Astrocyte (in vitro differentiated cells and primary cell): ENCODE results near the gene PTPN9. TPM values are rescaled to one million over a fixed set of nuclear protein-coding genes. Genes with fewer than 3 reads are reported as not detected.
A peak's percentile ranks its signal among the peaks of the same experiment; 100 is the strongest.
"Not testable (repeated sequence)": the region's sequence is repeated elsewhere in the genome, so short reads cannot be mapped to it uniquely, and the experiment has no call there.

ENCODE experiments used
- DNase-seq: peaks from one replicate; pipeline ENCODE4 v3.0.0-alpha.2; 2010; ENCODE audit warnings: low read depth
- FAIRE-seq: peaks from 2 replicates; lab custom pipeline; 2011; peaks lifted over from hg19 to GRCh38; lab: Jason Lieb, UNC
- H2AFZ ChIP-seq: 2 replicates; pipeline ENCODE4 v1.6.0; 2012; ENCODE audit warnings: low read depth, low read length, inconsistent platforms
- H3K27ac ChIP-seq: 2 replicates; pipeline ENCODE4 v1.5.1; 2011; ENCODE audit warnings: low read depth, low read length, inconsistent platforms
- H3K27me3 ChIP-seq: 2 replicates; pipeline ENCODE4 v1.6.0; 2011; ENCODE audit warnings: low read length, inconsistent platforms; ENCODE audit not compliant: insufficient read depth
- H3K36me3 ChIP-seq: 2 replicates; pipeline ENCODE4 v1.5.1; 2011; ENCODE audit warnings: low read length, inconsistent platforms; ENCODE audit not compliant: insufficient read depth
- H3K4me1 ChIP-seq: 2 replicates; pipeline ENCODE4 v1.5.1; 2011; ENCODE audit warnings: low read length, inconsistent platforms; ENCODE audit not compliant: insufficient read depth
- H3K4me2 ChIP-seq: 2 replicates; pipeline ENCODE4 v1.6.0; 2012; ENCODE audit warnings: low read length, inconsistent platforms
- H3K4me3 ChIP-seq: 2 replicates; pipeline ENCODE4 v1.5.1; 2011; ENCODE audit warnings: low read depth, mild to moderate bottlenecking, low read length, inconsistent platforms; ENCODE audit not compliant: insufficient read depth
- H3K79me2 ChIP-seq: 2 replicates; pipeline ENCODE4 v1.6.0; 2012; ENCODE audit warnings: mild to moderate bottlenecking, low read length, inconsistent platforms; ENCODE audit not compliant: insufficient read depth
- H3K9ac ChIP-seq: 2 replicates; pipeline ENCODE4 v1.6.0; 2012; ENCODE audit warnings: mild to moderate bottlenecking, low read length, inconsistent platforms
- H3K9me3 ChIP-seq: 2 replicates; pipeline ENCODE4 v1.5.1; 2012; ENCODE audit warnings: low read depth, mild to moderate bottlenecking, low read length, inconsistent platforms; ENCODE audit not compliant: insufficient read depth
- H4K20me1 ChIP-seq: 2 replicates; pipeline ENCODE4 v1.6.0; 2012; ENCODE audit warnings: low read length, inconsistent platforms; ENCODE audit not compliant: insufficient read depth
- H3K27ac Mint-ChIP-seq: one replicate; pipeline ENCODE4 v1.8.0; 2021; ENCODE audit warnings: mild to moderate bottlenecking, mixed read lengths; ENCODE audit not compliant: unreplicated experiment
- H3K27me3 Mint-ChIP-seq: one replicate; pipeline ENCODE4 v1.8.0; 2021; ENCODE audit warnings: low read depth, mixed read lengths; ENCODE audit not compliant: unreplicated experiment
- H3K36me3 Mint-ChIP-seq: one replicate; pipeline ENCODE4 v1.8.0; 2021; ENCODE audit warnings: low read depth, mixed read lengths; ENCODE audit not compliant: unreplicated experiment
- H3K4me1 Mint-ChIP-seq: one replicate; pipeline ENCODE4 v1.8.0; 2021; ENCODE audit warnings: low read depth, mixed read lengths; ENCODE audit not compliant: unreplicated experiment
- H3K4me3 Mint-ChIP-seq: one replicate; pipeline ENCODE4 v1.8.0; 2021; ENCODE audit warnings: mild to moderate bottlenecking, moderate library complexity, mixed read lengths; ENCODE audit not compliant: unreplicated experiment
- H3K9me3 Mint-ChIP-seq: one replicate; pipeline ENCODE4 v1.8.0; 2021; ENCODE audit warnings: mild to moderate bottlenecking, mixed read lengths; ENCODE audit not compliant: unreplicated experiment
- EZH2 ChIP-seq: IDR thresholded peaks from 2 replicates; pipeline ENCODE4 v1.6.1; 2012; ENCODE audit warnings: mild to moderate bottlenecking, low read length, inconsistent platforms; ENCODE audit not compliant: insufficient read depth
- total RNA-seq: library from RNA; stranded (reverse); gene quantifications from 2 replicates; pipeline ENCODE4 v1.2.1, GENCODE V29; 2021
- TF ChIP-seq, protein P1 (sequence below): IDR thresholded peaks from 2 replicates; pipeline ENCODE4 v1.5.1; 2011; ENCODE audit warnings: low read depth, mild to moderate bottlenecking, inconsistent platforms, low read length, moderate library complexity; ENCODE audit not compliant: insufficient read depth

The PTPN9 gene
- total RNA-seq, 1 donor from 2014 or later = 34.7 TPM

- Mint-ChIP-seq H3K36me3 (peaks cover 5% of the 10 kb centered on the region), H3K9me3 (no peaks in the 10 kb centered on the region), H3K4me3 (no peak overlapping the region), H3K27ac (peak overlapping the region; percentile 28), H3K27me3 (no peaks in the 10 kb centered on the region), H3K4me1 (peaks cover 12% of the 10 kb centered on the region)
- H3K36me3 ChIP-seq = peaks cover 7% of the 10 kb centered on the region
- H3K4me2 ChIP-seq = no peak overlapping the region
- no peak overlapping the region for H2AFZ ChIP-seq
- no peaks in the 10 kb centered on the region for H3K9me3 ChIP-seq
- H3K79me2 ChIP-seq = peaks cover 82% of the 10 kb centered on the region
- DNase-seq (peak; percentile 37), FAIRE-seq (no peak)
- TF ChIP-seq, protein P1, sequence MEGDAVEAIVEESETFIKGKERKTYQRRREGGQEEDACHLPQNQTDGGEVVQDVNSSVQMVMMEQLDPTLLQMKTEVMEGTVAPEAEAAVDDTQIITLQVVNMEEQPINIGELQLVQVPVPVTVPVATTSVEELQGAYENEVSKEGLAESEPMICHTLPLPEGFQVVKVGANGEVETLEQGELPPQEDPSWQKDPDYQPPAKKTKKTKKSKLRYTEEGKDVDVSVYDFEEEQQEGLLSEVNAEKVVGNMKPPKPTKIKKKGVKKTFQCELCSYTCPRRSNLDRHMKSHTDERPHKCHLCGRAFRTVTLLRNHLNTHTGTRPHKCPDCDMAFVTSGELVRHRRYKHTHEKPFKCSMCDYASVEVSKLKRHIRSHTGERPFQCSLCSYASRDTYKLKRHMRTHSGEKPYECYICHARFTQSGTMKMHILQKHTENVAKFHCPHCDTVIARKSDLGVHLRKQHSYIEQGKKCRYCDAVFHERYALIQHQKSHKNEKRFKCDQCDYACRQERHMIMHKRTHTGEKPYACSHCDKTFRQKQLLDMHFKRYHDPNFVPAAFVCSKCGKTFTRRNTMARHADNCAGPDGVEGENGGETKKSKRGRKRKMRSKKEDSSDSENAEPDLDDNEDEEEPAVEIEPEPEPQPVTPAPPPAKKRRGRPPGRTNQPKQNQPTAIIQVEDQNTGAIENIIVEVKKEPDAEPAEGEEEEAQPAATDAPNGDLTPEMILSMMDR = no peak
- no peak for TF ChIP-seq EZH2
- H4K20me1 ChIP-seq = peaks cover 84% of the 10 kb centered on the region
- no peak overlapping the region for H3K27ac ChIP-seq
- H3K4me3 ChIP-seq = no peak overlapping the region
- peaks cover 17% of the 10 kb centered on the region for H3K4me1 ChIP-seq
- no peak overlapping the region for H3K9ac ChIP-seq
- no peaks in the 10 kb centered on the region for H3K27me3 ChIP-seq
Measured at GRCh38 chr15:75531041-75531450, 48.1 kb downstream of the PTPN9 start.

DNA sequence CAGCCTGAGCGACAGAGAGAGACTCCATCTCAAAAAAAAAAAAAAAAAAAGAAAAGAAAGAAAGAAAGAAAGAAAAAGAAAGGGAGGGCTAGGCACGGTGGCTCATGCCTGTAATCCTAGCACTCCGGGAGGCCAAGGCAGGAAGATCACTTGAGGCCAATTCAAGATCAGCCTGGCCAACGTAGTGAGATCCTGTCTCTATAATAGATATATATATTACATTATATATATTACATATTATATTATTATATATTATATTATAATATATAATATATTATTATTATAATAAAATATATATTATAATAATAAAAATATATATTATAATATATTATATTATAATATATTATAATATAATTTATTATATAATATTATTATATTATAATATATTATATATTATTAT lies 48.9 kb downstream of the PTPN9 start:
- H4K20me1 ChIP-seq = peaks cover 82% of the 10 kb centered on the region

GRCh38 chr15:75525756-75526155 lies 53.4 kb downstream of the PTPN9 start:
- peaks cover 48% of the 10 kb centered on the region for H4K20me1 ChIP-seq
- peak; percentile 19 for DNase-seq
- H3K27me3 ChIP-seq, H3K4me1 ChIP-seq, H2AFZ ChIP-seq, H3K9me3 Mint-ChIP-seq, H3K9ac ChIP-seq, H3K4me2 ChIP-seq, H3K4me3 Mint-ChIP-seq, H3K9me3 ChIP-seq, H3K27me3 Mint-ChIP-seq, FAIRE-seq, H3K27ac Mint-ChIP-seq, H3K27ac ChIP-seq, H3K4me3 ChIP-seq, H3K4me1 Mint-ChIP-seq: not testable (repeated sequence)
- peaks cover 35% of the 10 kb centered on the region for H3K36me3 ChIP-seq
- peaks cover 33% of the 10 kb centered on the region for H3K79me2 ChIP-seq
- peaks cover 12% of the 10 kb centered on the region for H3K36me3 Mint-ChIP-seq

More for the DNA sequence above, 48.9 kb downstream of the PTPN9 start:
- DNase-seq (no peak), FAIRE-seq (no peak)
- Histone ChIP-seq H3K4me2 (no peak overlapping the region), H2AFZ (no peak overlapping the region), H3K27ac (no peak overlapping the region), H3K27me3 (no peaks in the 10 kb centered on the region), H3K9ac (no peak overlapping the region), H3K4me3 (no peak overlapping the region), H3K9me3 (no peaks in the 10 kb centered on the region), H3K79me2 (peaks cover 73% of the 10 kb centered on the region), H3K36me3 (peaks cover 7% of the 10 kb centered on the region), H3K4me1 (peaks cover 19% of the 10 kb centered on the region)
- Mint-ChIP-seq H3K4me3 (no peak overlapping the region), H3K9me3 (no peaks in the 10 kb centered on the region), H3K4me1 (peaks cover 12% of the 10 kb centered on the region), H3K27ac (no peak overlapping the region), H3K27me3 (no peaks in the 10 kb centered on the region), H3K36me3 (peaks cover 5% of the 10 kb centered on the region)
- TF ChIP-seq, protein P1 = no peak
- no peak for TF ChIP-seq EZH2
